Liver (tissue), 3 donors: ENCODE data around the gene SDC1.

Experiments used
- GABPA ChIP-seq, 2 donors: IDR thresholded peaks in 1 of 2; conservative IDR thresholded peaks in 1 of 2; 2 replicates each; pipeline ENCODE4 v1.6.1; 2016; ENCODE audit warnings: antibody characterized with exemption in 2 of 2, mild to moderate bottlenecking in 1 of 2, moderate library complexity in 1 of 2
- JUND ChIP-seq, 2 donors: IDR thresholded peaks; 2 replicates each; pipeline ENCODE4 v1.6.1; 2016; ENCODE audit warnings: antibody characterized with exemption in 2 of 2
- SP1 ChIP-seq: IDR thresholded peaks from 2 replicates; pipeline ENCODE4 v1.6.1; 2018; ENCODE audit warnings: antibody characterized with exemption, mild to moderate bottlenecking
- TAF1 ChIP-seq: conservative IDR thresholded peaks from 2 replicates; pipeline ENCODE4 v1.6.1; 2016; ENCODE audit warnings: antibody characterized with exemption, mild to moderate bottlenecking
- YY1 ChIP-seq: IDR thresholded peaks from 2 replicates; pipeline ENCODE4 v1.6.1; 2016; ENCODE audit warnings: antibody characterized with exemption, mild to moderate bottlenecking
- TF ChIP-seq, protein P1 (sequence below): fragments of 150-350 bp; IDR thresholded peaks from 2 replicates; pipeline ENCODE4 v1.5.1; 2017; ENCODE audit warnings: improper control_type of control experiment, low read depth, low read length; ENCODE audit not compliant: missing input control
- TF ChIP-seq, protein P2 (sequence below): IDR thresholded peaks from 2 replicates; pipeline ENCODE4 v1.6.1; 2016; ENCODE audit warnings: antibody characterized with exemption
- TF ChIP-seq, protein P3 (sequence below): IDR thresholded peaks from 2 replicates; pipeline ENCODE4 v1.6.1; 2016; ENCODE audit warnings: antibody characterized with exemption
- TF ChIP-seq, protein P4 (sequence below): IDR thresholded peaks from 2 replicates; pipeline ENCODE4 v1.6.1; 2016; ENCODE audit warnings: antibody characterized with exemption, mild to moderate bottlenecking
- TF ChIP-seq, protein P5 (sequence below): IDR thresholded peaks from 2 replicates; pipeline ENCODE4 v1.6.1; 2016; ENCODE audit warnings: antibody characterized with exemption
- donor health status: healthy.
- donor health status: healthy.

DNA sequence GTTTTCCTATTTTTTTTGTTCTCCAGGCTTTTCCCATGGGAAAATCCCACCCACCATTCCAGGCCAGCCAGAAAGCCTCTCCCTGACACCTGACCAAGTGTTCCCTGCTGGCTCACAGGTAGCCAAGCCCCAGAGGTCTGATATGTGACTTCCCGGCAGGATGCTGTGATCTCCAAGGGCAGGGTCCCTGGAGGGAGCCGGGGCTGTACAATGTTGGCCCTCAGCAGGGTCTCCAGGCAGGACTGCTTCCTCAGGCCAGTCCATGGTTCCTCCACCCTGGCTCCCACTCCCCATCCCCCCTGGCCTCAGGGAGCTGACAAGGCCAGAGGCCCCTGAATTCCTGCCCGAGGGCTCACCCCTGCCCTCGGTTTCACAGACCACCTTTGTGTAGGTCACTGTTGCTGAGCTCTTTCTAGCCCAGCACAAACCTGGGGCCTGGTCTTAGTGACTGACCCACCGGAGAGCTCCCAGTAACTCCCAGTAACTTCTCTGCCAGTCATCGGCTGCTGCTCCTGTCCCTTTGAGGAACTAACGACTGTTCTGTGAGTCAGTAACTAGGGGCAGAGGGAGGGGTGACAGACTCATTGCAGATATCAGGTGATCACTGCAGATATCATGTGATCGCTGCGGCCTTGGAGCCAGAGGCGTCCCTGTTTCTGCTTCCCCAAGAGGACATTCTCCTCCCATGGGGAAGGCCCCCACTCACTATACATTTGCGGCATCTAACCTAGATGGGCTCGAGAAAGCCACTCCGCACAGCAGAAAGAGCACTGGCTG, 38.7 kb downstream of the SDC1 start:
- TF ChIP-seq JUND (IDR thresholded peaks at IDR 0.05) (no peak), TAF1 (no peak), SP1 (no peak), GABPA (IDR thresholded peaks at IDR 0.05 in 1 of 2, conservative IDR thresholded peaks at IDR 0.05 in 1 of 2) (no peak), YY1 (peak; percentile 49)
- TF ChIP-seq, protein P1, sequence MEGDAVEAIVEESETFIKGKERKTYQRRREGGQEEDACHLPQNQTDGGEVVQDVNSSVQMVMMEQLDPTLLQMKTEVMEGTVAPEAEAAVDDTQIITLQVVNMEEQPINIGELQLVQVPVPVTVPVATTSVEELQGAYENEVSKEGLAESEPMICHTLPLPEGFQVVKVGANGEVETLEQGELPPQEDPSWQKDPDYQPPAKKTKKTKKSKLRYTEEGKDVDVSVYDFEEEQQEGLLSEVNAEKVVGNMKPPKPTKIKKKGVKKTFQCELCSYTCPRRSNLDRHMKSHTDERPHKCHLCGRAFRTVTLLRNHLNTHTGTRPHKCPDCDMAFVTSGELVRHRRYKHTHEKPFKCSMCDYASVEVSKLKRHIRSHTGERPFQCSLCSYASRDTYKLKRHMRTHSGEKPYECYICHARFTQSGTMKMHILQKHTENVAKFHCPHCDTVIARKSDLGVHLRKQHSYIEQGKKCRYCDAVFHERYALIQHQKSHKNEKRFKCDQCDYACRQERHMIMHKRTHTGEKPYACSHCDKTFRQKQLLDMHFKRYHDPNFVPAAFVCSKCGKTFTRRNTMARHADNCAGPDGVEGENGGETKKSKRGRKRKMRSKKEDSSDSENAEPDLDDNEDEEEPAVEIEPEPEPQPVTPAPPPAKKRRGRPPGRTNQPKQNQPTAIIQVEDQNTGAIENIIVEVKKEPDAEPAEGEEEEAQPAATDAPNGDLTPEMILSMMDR: no peak
- TF ChIP-seq, protein P2, sequence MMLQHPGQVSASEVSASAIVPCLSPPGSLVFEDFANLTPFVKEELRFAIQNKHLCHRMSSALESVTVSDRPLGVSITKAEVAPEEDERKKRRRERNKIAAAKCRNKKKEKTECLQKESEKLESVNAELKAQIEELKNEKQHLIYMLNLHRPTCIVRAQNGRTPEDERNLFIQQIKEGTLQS: no peak
- TF ChIP-seq, protein P3, sequence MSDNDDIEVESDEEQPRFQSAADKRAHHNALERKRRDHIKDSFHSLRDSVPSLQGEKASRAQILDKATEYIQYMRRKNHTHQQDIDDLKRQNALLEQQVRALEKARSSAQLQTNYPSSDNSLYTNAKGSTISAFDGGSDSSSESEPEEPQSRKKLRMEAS: no peak
- TF ChIP-seq, protein P4, sequence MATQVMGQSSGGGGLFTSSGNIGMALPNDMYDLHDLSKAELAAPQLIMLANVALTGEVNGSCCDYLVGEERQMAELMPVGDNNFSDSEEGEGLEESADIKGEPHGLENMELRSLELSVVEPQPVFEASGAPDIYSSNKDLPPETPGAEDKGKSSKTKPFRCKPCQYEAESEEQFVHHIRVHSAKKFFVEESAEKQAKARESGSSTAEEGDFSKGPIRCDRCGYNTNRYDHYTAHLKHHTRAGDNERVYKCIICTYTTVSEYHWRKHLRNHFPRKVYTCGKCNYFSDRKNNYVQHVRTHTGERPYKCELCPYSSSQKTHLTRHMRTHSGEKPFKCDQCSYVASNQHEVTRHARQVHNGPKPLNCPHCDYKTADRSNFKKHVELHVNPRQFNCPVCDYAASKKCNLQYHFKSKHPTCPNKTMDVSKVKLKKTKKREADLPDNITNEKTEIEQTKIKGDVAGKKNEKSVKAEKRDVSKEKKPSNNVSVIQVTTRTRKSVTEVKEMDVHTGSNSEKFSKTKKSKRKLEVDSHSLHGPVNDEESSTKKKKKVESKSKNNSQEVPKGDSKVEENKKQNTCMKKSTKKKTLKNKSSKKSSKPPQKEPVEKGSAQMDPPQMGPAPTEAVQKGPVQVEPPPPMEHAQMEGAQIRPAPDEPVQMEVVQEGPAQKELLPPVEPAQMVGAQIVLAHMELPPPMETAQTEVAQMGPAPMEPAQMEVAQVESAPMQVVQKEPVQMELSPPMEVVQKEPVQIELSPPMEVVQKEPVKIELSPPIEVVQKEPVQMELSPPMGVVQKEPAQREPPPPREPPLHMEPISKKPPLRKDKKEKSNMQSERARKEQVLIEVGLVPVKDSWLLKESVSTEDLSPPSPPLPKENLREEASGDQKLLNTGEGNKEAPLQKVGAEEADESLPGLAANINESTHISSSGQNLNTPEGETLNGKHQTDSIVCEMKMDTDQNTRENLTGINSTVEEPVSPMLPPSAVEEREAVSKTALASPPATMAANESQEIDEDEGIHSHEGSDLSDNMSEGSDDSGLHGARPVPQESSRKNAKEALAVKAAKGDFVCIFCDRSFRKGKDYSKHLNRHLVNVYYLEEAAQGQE: no peak
- TF ChIP-seq, protein P5, sequence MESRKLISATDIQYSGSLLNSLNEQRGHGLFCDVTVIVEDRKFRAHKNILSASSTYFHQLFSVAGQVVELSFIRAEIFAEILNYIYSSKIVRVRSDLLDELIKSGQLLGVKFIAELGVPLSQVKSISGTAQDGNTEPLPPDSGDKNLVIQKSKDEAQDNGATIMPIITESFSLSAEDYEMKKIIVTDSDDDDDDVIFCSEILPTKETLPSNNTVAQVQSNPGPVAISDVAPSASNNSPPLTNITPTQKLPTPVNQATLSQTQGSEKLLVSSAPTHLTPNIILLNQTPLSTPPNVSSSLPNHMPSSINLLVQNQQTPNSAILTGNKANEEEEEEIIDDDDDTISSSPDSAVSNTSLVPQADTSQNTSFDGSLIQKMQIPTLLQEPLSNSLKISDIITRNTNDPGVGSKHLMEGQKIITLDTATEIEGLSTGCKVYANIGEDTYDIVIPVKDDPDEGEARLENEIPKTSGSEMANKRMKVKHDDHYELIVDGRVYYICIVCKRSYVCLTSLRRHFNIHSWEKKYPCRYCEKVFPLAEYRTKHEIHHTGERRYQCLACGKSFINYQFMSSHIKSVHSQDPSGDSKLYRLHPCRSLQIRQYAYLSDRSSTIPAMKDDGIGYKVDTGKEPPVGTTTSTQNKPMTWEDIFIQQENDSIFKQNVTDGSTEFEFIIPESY: no peak
